Ammon's horn (tissue), 1 donor: ENCODE measurements around the gene CPD.

Experiments
- DNase-seq: peaks from one replicate; pipeline ENCODE4 v3.0.0-alpha.2; 2016; ENCODE audit warnings: low spot score

CPD gene

GRCh38 chr17:30505868-30506417, 127.2 kb downstream of the CPD start:
- DNase-seq, result no peak

- DNase-seq, result no peak
Observed at GRCh38 chr17:30506481-30506880, 127.8 kb downstream of the CPD start.

GRCh38 chr17:30513346-30513745, 134.6 kb downstream of the CPD start:
- no peak for DNase-seq

GRCh38 chr17:30514895-30515596, 136.3 kb downstream of the CPD start:
- no peak for DNase-seq

- DNase-seq, result no peak
Observed at GRCh38 chr17:30517786-30518185, 139.1 kb downstream of the CPD start.

GRCh38 chr17:30519166-30519565, 140.4 kb downstream of the CPD start:
- DNase-seq, result no peak
